Cerebellar cortex (tissue), 1 donor: ENCODE measurements around the gene C10orf143.
A peak's percentile ranks its signal among the peaks of the same experiment; 100 is the strongest.
"Not testable (repeated sequence)": the region's sequence is repeated elsewhere in the genome, so short reads cannot be mapped to it uniquely, and the experiment has no call there.

ENCODE experiments used
- DNase-seq: peaks from one replicate; pipeline ENCODE4 v3.0.0-alpha.2; 2015; ENCODE audit warnings: low spot score

The C10orf143 gene

GRCh38 chr10:130110246-130111112, at the start of gene C10orf143:
Gene C10orf143 (minus strand): TSS chr10:130110830. CDS start chr10:130110772, 58 bp downstream.
- peak; percentile 97 for DNase-seq

- DNase-seq = no peak
Measured at GRCh38 chr10:130159192-130159794, 48.7 kb upstream of the C10orf143 start.

- DNase-seq = no peak
Measured at GRCh38 chr10:130146042-130146441, 35.4 kb upstream of the C10orf143 start.

- no peak for DNase-seq
Measured at GRCh38 chr10:130141878-130142277, 31.2 kb upstream of the C10orf143 start.

GRCh38 chr10:130141460-130141859, 30.8 kb upstream of the C10orf143 start:
- no peak for DNase-seq

- DNase-seq = no peak
Measured at GRCh38 chr10:130141038-130141437, 30.4 kb upstream of the C10orf143 start.

GRCh38 chr10:130140425-130140824, 29.8 kb upstream of the C10orf143 start:
- DNase-seq = no peak

GRCh38 chr10:130138479-130138866, 27.8 kb upstream of the C10orf143 start:
- DNase-seq = no peak

- no peak for DNase-seq
Measured at GRCh38 chr10:130137659-130138478, 27.2 kb upstream of the C10orf143 start.

GRCh38 chr10:130137090-130137448, 26.4 kb upstream of the C10orf143 start:
- DNase-seq = no peak

- peak; percentile 79 for DNase-seq
Measured at GRCh38 chr10:130136226-130137089, 25.8 kb upstream of the C10orf143 start, which contains the start of gene GLRX3. Gene GLRX3 (plus strand): TSS chr10:130136391. CDS start chr10:130136421, 30 bp downstream.

GRCh38 chr10:130135676-130136225, 25.1 kb upstream of the C10orf143 start:
- DNase-seq = no peak

- DNase-seq = no peak
Measured at GRCh38 chr10:130128922-130129321, 18.3 kb upstream of the C10orf143 start.

GRCh38 chr10:130128062-130128781, 17.6 kb upstream of the C10orf143 start:
- DNase-seq = no peak

- DNase-seq = peak; percentile 80
Measured at GRCh38 chr10:130127364-130128061, 16.9 kb upstream of the C10orf143 start.

- DNase-seq = no peak
Measured at GRCh38 chr10:130121486-130122079, 11.0 kb upstream of the C10orf143 start.

GRCh38 chr10:130117535-130117934, 6.9 kb upstream of the C10orf143 start:
- DNase-seq = not testable (repeated sequence)

- not testable (repeated sequence) for DNase-seq
Measured at GRCh38 chr10:130116942-130117341, 6.3 kb upstream of the C10orf143 start.

GRCh38 chr10:130112821-130113220, 2.2 kb upstream of the C10orf143 start:
- no peak for DNase-seq

- no peak for DNase-seq
Measured at GRCh38 chr10:130111852-130112180, 1.2 kb upstream of the C10orf143 start.
